ENCODE measurements around the gene MLIP.

- TF ChIP-seq CTCF (IDR thresholded peaks at IDR 0.05; ENCODE audit: low read depth, low read length, missing input control) (no peak), FOXA1 (IDR thresholded peaks at IDR 0.05) (no peak), MAX (IDR thresholded peaks at IDR 0.05) (no peak), ATF3 (IDR thresholded peaks at IDR 0.05) (no peak), EGR1 (IDR thresholded peaks at IDR 0.05; ENCODE audit: low read depth in 2 of 2) (no peak), JUND (IDR thresholded peaks at IDR 0.05) (no peak), SP1 (IDR thresholded peaks at IDR 0.05) (no peak), REST (IDR thresholded peaks at IDR 0.05) (no peak), ZBTB33 (IDR thresholded peaks at IDR 0.05) (no peak), YY1 (IDR thresholded peaks at IDR 0.05) (no peak), TAF1 (conservative IDR thresholded peaks at IDR 0.05) (no peak)
Measured at GRCh38 chr6:54073487-54073886, 37.8 kb upstream of the MLIP start.
